ENCODE results near the gene ATP9A. TPM values are rescaled to one million over a fixed set of nuclear protein-coding genes. Genes with fewer than 3 reads are reported as not detected.
A peak's percentile ranks its signal among the peaks of the same experiment; 100 is the strongest.
"Not testable (repeated sequence)": the region's sequence is repeated elsewhere in the genome, so short reads cannot be mapped to it uniquely, and the experiment has no call there.

The ATP9A gene
- total RNA-seq, 4 donors from 2014 or later: 17.6 to 28.2 (median 19.5) TPM

GRCh38 chr20:51687108-51687507, 81.1 kb downstream of the ATP9A start:
- no peak for DNase-seq
- Histone ChIP-seq H3K27me3 (no peaks in the 10 kb centered on the region), H3K27ac (peak overlapping the region in 1 of 4 donors; percentile 5), H3K4me3 (no peak overlapping the region), H3K9me3 (no peaks in the 10 kb centered on the region), H3K36me3 (peaks cover 0 to 46% (median 0%) of the 10 kb centered on the region in 3 donors), H3K4me1 (peaks cover 0 to 8% (median 0%) of the 10 kb centered on the region in 3 donors)
- TF ChIP-seq POLR2A (IDR thresholded peaks at IDR 0.05) (no peak), CTCF (IDR thresholded peaks at IDR 0.05) (no peak)
- WGBS, 2 donors: 32 to 52% methylated on average over 8 of the region's 8 CpGs
- intact Hi-C loops (cut with DNase I): no loop called here

DNA sequence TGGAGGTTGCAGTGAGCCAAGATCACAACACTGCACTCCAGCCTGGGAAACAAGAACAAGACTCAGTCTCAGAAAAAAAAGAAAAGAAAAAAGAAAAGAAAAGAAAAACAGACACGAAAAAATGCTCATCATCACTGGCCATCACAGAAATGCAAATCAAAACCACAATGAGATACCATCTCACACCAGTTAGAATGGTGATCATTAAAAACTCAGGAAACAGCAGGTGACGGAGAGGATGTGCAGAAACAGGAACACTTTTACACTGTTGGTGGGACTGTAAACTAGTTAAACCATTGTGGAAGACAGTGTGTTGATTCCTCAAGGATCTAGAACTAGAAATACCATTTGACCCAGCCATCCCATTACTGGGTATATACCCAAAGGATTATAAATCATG, 82.7 kb downstream of the ATP9A start:
- H3K4me3 ChIP-seq; DNase-seq; H3K9me3 ChIP-seq; H3K4me1 ChIP-seq; intact Hi-C loops (cut with DNase I); H3K27me3 ChIP-seq; H3K27ac ChIP-seq: not testable (repeated sequence)
- peaks cover 0 to 41% (median 0%) of the 10 kb centered on the region in 3 donors for H3K36me3 ChIP-seq
- 73 to 75% methylated on average over 2 of the region's 2 CpGs for WGBS, 2 donors

DNA sequence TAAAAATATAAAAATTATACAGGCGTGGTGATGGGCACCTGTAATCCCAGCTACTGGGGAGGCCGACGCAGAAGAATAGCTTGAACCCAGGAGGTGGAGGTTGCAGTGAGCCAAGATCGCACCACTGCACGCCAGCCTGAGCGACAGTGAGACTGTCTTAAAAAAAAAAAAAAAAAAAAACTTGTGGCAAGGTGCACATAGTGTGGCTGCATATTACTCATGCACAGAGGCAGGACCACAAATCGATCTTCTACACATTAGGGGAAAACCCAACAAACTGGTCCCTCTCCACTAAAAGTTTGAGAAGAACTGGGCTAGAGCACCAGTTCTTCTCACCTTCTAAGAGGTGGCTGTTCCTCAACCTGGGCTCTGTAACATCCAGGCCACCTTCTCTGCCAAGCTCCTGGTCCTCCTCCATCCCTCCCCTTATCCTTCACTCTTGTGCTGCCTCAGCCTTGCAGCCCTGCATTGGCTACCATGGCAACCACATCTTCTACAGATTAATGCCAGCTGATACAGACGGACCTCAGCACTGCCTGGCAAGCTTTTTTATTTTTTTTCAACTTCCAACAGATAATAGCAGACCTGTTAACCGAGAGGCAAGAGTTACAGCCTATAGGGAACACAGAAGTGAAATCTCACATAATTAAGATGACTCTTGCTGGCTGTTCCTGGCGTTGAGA, 88.0 kb downstream of the ATP9A start:
- no peak for DNase-seq
- TF ChIP-seq CTCF (IDR thresholded peaks at IDR 0.05) (no peak), POLR2A (IDR thresholded peaks at IDR 0.05) (no peak)
- Histone ChIP-seq H3K27ac (no peak overlapping the region), H3K4me3 (no peak overlapping the region), H3K4me1 (no peaks in the 10 kb centered on the region), H3K36me3 (peaks cover 0 to 29% (median 0%) of the 10 kb centered on the region in 3 donors), H3K27me3 (no peaks in the 10 kb centered on the region), H3K9me3 (no peaks in the 10 kb centered on the region)
- WGBS, 2 donors: 83 to 87% methylated on average over 10 of the region's 10 CpGs
- intact Hi-C loops (cut with DNase I): no loop called here

DNA sequence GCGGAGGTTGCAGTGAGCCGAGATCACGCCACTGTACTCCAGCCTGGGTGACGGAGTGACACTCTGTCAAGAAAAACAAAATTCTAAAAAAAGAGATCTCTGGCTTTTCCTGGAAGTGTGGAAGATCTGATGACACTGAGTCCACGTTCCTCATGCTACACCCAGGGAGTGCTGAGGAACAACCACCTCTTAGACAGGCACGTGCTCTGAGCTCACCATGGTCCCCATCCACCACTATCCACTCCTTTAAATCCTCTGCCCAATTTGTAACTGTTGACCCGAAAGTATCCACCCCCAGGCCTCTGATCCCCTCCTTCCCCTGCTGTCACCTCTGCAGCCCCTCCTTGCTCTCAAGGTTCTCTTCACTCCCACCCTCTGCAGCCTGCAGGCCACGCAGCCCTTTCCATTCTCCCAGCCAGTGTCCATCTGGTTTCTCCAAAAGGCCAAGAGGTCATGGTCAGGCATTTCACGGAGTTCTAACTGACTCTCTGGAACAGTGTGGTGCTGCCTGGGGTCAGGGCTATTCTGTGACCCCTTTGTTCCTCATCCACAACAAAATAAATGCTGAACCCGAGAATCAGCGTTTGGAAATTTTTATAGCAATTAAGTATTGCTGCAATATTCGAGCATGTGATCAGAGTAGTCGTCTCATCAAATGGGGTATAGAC, 88.8 kb downstream of the ATP9A start:
- intact Hi-C loops (cut with DNase I): no loop called here
- WGBS, 2 donors: 76 to 79% methylated on average over 10 to 13 of the region's 13 CpGs
- no peak overlapping the region for H3K4me3 ChIP-seq
- DNase-seq: no peak
- H3K4me1 ChIP-seq: no peaks in the 10 kb centered on the region
- no peaks in the 10 kb centered on the region for H3K27me3 ChIP-seq
- no peak overlapping the region for H3K27ac ChIP-seq
- H3K9me3 ChIP-seq: no peaks in the 10 kb centered on the region
- peaks cover 0 to 38% (median 0%) of the 10 kb centered on the region in 3 donors for H3K36me3 ChIP-seq
- no peak for TF ChIP-seq CTCF (IDR thresholded peaks at IDR 0.05)
- no peak for TF ChIP-seq POLR2A (IDR thresholded peaks at IDR 0.05)

- no peaks in the 10 kb centered on the region for H3K9me3 ChIP-seq
- peak overlapping the region in 1 of 4 donors; percentile 19 for H3K27ac ChIP-seq
- TF ChIP-seq POLR2A (IDR thresholded peaks at IDR 0.05) (no peak), CTCF (IDR thresholded peaks at IDR 0.05) (no peak)
- no peak for DNase-seq
- H3K4me3 ChIP-seq: no peak overlapping the region
- H3K27me3 ChIP-seq: no peaks in the 10 kb centered on the region
- peaks cover 0 to 50% (median 7%) of the 10 kb centered on the region in 3 donors for H3K36me3 ChIP-seq
- no peaks in the 10 kb centered on the region for H3K4me1 ChIP-seq
- intact Hi-C loops (cut with DNase I): no loop called here
- WGBS, 2 donors: 54 to 60% methylated on average over 4 to 6 of the region's 16 CpGs
Measured at GRCh38 chr20:51678026-51678697, 90.0 kb downstream of the ATP9A start.
